GM12873 (cell line): ENCODE data around the gene UPF2.

ENCODE experiments used
- CTCF ChIP-seq: IDR thresholded peaks from 2 replicates; pipeline ENCODE4 v1.5.1; 2012; ENCODE audit warnings: low read depth, mild to moderate bottlenecking, moderate library complexity, low read length, control low read depth; ENCODE audit not compliant: insufficient read depth; ENCODE audit errors: missing control alignments

The UPF2 gene

DNA sequence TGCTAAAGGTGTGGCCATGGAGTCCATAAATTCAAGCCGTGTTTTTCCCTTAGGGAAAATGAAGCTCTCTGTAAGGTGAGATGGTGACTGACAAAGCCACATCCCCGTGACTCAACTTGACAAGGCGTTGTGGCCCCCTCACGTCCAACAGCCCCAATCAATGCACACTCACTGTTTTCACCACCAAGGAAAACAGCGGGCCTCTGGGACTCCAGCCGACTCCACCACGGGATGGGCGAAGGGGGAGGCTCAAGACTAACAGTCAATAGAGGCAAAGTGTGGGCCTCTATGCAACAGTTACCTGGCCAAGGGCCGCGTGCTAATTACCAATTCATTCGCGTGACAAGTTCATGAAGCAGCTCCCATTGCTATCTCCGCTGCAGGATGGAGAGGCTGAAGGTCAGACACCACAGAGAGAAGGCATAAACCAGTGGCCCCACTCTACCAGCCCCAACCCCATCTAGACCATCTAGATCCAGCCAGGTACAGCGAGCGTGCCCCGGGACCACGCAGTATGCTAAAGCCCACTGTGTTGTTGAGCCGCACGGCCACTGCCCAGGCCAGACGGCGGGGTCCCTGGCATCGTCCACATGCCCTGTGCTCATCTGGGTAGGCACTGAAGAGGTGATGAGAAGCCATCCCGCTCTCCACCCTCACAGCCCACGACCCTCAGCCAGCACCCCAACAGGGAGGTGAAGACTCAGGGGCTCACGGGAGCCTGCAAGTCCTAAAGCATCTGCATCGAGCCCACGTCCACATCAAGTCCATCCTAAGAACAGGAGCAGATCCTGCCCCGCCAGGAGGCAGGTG lies 143.3 kb downstream of the UPF2 start:
- no peak for TF ChIP-seq CTCF

- TF ChIP-seq CTCF, result no peak
Observed at GRCh38 chr10:11898372-11899066, 144.1 kb downstream of the UPF2 start.

DNA sequence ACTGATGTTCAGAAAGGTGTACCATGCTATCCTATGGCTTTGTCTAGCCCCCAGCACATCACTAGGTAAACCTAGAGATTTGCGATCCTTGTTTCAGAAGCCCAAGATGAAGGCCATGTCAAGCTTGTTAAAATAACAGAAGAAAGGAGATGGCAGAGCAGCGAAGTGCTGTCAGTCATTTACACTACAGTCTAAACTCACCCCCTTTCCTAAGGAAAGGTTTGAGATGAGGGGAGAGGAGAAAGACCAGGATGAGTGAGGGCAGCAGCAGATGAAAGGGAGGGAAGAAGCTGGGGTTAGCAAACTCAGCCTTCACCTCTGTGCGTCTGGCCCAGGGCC lies 144.6 kb downstream of the UPF2 start:
- no peak for TF ChIP-seq CTCF

DNA sequence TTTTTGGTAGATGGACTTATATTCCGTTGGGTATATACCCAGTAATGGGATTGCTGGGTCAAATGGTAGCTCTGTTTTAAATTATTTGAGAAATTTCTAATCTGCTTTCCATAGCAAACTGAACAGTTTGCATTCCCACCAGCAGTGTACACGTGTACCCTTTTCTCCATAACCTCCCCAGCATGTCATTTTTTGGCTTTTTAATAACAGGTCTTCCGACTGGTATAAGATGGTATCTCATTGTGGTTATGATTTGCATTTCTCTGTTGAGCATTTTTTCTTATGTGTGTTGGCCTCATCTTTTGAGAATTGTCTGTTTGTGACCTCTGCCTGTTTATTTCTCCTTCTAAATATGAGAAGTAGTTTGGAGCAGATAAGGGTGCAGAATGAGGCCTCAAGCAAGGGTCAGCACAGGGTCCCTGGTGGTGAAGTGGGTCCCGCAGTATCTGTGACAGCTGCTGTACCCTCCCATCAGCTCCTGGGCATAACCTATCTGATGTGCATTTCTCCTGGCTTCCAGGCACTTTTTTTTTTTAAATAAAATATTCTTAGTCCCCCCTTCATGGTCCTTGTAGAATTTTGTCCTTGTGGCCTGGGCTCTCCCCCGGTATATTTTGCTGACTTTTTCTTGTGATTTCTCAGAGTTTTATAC lies 145.9 kb downstream of the UPF2 start:
- TF ChIP-seq CTCF, result no peak

DNA sequence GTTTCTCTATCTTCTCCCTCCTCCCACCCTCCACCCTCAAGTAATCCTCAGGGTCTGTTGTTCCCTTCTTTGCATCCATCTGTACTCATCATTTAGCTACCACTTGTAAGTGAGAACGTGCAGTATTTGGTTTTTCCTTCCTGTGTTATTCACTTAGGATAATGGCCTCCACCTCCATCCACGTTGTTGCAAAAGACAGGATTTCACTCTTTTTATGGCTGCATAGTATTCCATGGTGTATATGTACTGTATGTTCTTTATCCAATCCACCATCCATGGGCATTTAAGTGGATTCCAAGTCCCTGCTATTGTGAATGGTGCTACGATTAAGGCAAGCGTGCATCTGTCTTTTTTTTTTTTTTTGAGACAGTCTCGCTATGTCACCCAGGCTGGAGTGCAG lies 147.0 kb downstream of the UPF2 start:
- TF ChIP-seq CTCF, result no peak

GRCh38 chr10:11895108-11895466 lies 147.5 kb downstream of the UPF2 start:
- no peak for TF ChIP-seq CTCF

GRCh38 chr10:11894381-11895107 lies 148.1 kb downstream of the UPF2 start:
- no peak for TF ChIP-seq CTCF
